GM12801 (cell line): ENCODE data around the gene ADGRG1.

ENCODE experiments used
- CTCF ChIP-seq: IDR thresholded peaks from one replicate; pipeline ENCODE4 v1.5.1; 2011; ENCODE audit warnings: control low read depth; ENCODE audit not compliant: insufficient read length; ENCODE audit errors: extremely low read depth

The ADGRG1 gene

GRCh38 chr16:57664662-57665025 lies 36.2 kb downstream of the ADGRG1 start:
- no peak for TF ChIP-seq CTCF

GRCh38 chr16:57665541-57665940 lies 37.1 kb downstream of the ADGRG1 start:
- no peak for TF ChIP-seq CTCF

- TF ChIP-seq CTCF: no peak
Measured at GRCh38 chr16:57666353-57667047, 38.1 kb downstream of the ADGRG1 start.

- TF ChIP-seq CTCF: no peak
Measured at GRCh38 chr16:57667048-57667525, 38.7 kb downstream of the ADGRG1 start.

- TF ChIP-seq CTCF: no peak
Measured at GRCh38 chr16:57667526-57668262, 39.3 kb downstream of the ADGRG1 start.

GRCh38 chr16:57668263-57668571 lies 39.8 kb downstream of the ADGRG1 start, which contains the start of gene ADGRG3:
Gene ADGRG3 (plus strand): TSS chr16:57668306. CDS start chr16:57668348, 42 bp downstream.
- TF ChIP-seq CTCF: no peak

- TF ChIP-seq CTCF: no peak
Measured at GRCh38 chr16:57668630-57669475, 40.4 kb downstream of the ADGRG1 start.
